GM12878 (cell line): ENCODE results near the gene FREY1. TPM values are rescaled to one million over a fixed set of nuclear protein-coding genes. Genes with fewer than 3 reads are reported as not detected.

Experiments
- BRCA1 ChIP-seq: IDR thresholded peaks from 2 replicates; pipeline ENCODE4 v1.6.1; 2011; ENCODE audit warnings: low read depth, low read length, improper control_type of control experiment
- HCFC1 ChIP-seq: fragments of 150-350 bp; IDR thresholded peaks from 2 replicates; pipeline ENCODE4 v1.6.1; 2014; ENCODE audit warnings: low read length
- LARP7 ChIP-seq: fragments of 450-650 bp; IDR thresholded peaks from 2 replicates; pipeline ENCODE4 v1.6.1; 2017; ENCODE audit warnings: mild to moderate bottlenecking
- SMAD1 ChIP-seq: fragments of 450-650 bp; IDR thresholded peaks from 2 replicates; pipeline ENCODE4 v1.6.1; 2018; ENCODE audit warnings: mild to moderate bottlenecking, low read depth; ENCODE audit not compliant: partially characterized antibody
- YBX1 ChIP-seq: fragments of 450-650 bp; IDR thresholded peaks from 2 replicates; pipeline ENCODE4 v1.6.1; 2016; ENCODE audit warnings: antibody characterized with exemption
- polyA plus RNA-seq, 11 experiments: library from polyadenylated mRNA; depleted of rRNA in 4 of 11; unstranded in 6 of 11; stranded (reverse) in 5 of 11; fragments of >200 nt; fragmentation: Nextera tagmentation in 4 of 11; fragmentation: Illumina TruSeq in 1 of 11; extraction: Ambion mirVana in 4 of 11; extraction: Trizol in 1 of 11; gene quantifications; 1 replicate in 1 of 11; 2 replicates in 10 of 11; pipeline versions ENCODE4 v1.2.1 to v1.2.3, GENCODE V29; 2011 to 2016; ENCODE audit warnings: inconsistent platforms in 2 of 11, missing spikeins in 2 of 11, low read depth in 1 of 11
- total RNA-seq, 4 experiments: library from RNA; depleted of rRNA in 3 of 4; stranded (reverse); fragments of >200 nt in 3 of 4; fragmentation: Illumina TruSeq in 1 of 4; extraction: Trizol in 1 of 4; gene quantifications; 2 replicates each; pipeline versions ENCODE4 v1.2.1 to v1.2.3, GENCODE V29; 2013 to 2021
- TF ChIP-seq, protein P1 (sequence below): fragments of 450-650 bp; formaldehyde crosslinking; IDR thresholded peaks from 2 replicates; pipeline ENCODE4 v1.5.0; 2022; ENCODE audit warnings: mild to moderate bottlenecking, missing genetic modification characterization
- TF ChIP-seq, protein P2 (sequence below): fragments of 450-650 bp; IDR thresholded peaks from 2 replicates; pipeline ENCODE4 v1.6.1; 2014; ENCODE audit warnings: mild to moderate bottlenecking
- TF ChIP-seq, protein P3 (sequence below): fragments of 450-650 bp; formaldehyde crosslinking; IDR thresholded peaks from 2 replicates; pipeline ENCODE4 v1.4.0; 2020; ENCODE audit warnings: mild to moderate bottlenecking, moderate library complexity
- TF ChIP-seq, protein P4 (sequence below): IDR thresholded peaks from 2 replicates; pipeline ENCODE4 v1.6.1; 2011; ENCODE audit warnings: low read depth, low read length, improper control_type of control experiment, borderline replicate concordance
- TF ChIP-seq, protein P5 (sequence below): fragments of 450-650 bp; IDR thresholded peaks from 2 replicates; pipeline ENCODE4 v1.6.1; 2017; ENCODE audit warnings: mild to moderate bottlenecking, moderate library complexity

Gene FREY1
- total and polyA plus RNA-seq, 10 of the 15 experiments (the other 5 are each of a cell fraction or from before 2014, with no cell fraction given), result 0.13 to 1.7 (median 0.39) TPM; not detected in 3

DNA sequence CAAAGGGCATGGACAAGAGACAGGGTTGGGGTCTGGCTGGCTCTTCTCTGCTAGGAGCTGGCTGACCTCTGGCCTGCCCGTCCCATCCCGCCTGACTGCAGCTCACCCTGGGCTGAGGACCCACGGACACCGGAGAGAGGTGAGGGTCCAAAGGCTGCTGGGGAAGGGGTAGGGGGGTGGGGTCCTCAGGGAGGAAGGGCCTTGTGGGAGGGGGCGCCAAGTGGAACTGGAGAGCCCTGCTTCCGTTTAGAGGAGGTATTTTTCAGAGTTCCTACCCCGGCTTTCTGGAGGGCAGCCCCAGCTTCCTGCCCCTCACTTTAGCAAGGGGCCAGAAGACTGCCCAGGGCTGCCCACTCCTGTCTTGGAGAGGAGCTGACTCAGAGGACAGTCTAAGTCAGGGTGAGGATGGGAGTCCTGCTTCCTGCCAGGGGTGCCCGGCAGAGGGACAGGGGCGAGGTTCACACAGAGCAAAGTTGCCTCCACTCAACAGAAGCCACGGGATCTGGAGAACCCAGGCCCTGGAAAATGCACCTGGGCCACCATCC, 22.5 kb upstream of the FREY1 start (continued):
- TF ChIP-seq, protein P1, sequence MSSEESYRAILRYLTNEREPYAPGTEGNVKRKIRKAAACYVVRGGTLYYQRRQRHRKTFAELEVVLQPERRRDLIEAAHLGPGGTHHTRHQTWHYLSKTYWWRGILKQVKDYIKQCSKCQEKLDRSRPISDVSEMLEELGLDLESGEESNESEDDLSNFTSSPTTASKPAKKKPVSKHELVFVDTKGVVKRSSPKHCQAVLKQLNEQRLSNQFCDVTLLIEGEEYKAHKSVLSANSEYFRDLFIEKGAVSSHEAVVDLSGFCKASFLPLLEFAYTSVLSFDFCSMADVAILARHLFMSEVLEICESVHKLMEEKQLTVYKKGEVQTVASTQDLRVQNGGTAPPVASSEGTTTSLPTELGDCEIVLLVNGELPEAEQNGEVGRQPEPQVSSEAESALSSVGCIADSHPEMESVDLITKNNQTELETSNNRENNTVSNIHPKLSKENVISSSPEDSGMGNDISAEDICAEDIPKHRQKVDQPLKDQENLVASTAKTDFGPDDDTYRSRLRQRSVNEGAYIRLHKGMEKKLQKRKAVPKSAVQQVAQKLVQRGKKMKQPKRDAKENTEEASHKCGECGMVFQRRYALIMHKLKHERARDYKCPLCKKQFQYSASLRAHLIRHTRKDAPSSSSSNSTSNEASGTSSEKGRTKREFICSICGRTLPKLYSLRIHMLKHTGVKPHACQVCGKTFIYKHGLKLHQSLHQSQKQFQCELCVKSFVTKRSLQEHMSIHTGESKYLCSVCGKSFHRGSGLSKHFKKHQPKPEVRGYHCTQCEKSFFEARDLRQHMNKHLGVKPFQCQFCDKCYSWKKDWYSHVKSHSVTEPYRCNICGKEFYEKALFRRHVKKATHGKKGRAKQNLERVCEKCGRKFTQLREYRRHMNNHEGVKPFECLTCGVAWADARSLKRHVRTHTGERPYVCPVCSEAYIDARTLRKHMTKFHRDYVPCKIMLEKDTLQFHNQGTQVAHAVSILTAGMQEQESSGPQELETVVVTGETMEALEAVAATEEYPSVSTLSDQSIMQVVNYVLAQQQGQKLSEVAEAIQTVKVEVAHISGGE (CRISPR knock-in tag), result no peak
- TF ChIP-seq BRCA1 (no peak), HCFC1 (no peak), SMAD1 (no peak), LARP7 (no peak), YBX1 (no peak)
- TF ChIP-seq, protein P2, sequence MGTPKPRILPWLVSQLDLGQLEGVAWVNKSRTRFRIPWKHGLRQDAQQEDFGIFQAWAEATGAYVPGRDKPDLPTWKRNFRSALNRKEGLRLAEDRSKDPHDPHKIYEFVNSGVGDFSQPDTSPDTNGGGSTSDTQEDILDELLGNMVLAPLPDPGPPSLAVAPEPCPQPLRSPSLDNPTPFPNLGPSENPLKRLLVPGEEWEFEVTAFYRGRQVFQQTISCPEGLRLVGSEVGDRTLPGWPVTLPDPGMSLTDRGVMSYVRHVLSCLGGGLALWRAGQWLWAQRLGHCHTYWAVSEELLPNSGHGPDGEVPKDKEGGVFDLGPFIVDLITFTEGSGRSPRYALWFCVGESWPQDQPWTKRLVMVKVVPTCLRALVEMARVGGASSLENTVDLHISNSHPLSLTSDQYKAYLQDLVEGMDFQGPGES, result no peak
- TF ChIP-seq, protein P3, sequence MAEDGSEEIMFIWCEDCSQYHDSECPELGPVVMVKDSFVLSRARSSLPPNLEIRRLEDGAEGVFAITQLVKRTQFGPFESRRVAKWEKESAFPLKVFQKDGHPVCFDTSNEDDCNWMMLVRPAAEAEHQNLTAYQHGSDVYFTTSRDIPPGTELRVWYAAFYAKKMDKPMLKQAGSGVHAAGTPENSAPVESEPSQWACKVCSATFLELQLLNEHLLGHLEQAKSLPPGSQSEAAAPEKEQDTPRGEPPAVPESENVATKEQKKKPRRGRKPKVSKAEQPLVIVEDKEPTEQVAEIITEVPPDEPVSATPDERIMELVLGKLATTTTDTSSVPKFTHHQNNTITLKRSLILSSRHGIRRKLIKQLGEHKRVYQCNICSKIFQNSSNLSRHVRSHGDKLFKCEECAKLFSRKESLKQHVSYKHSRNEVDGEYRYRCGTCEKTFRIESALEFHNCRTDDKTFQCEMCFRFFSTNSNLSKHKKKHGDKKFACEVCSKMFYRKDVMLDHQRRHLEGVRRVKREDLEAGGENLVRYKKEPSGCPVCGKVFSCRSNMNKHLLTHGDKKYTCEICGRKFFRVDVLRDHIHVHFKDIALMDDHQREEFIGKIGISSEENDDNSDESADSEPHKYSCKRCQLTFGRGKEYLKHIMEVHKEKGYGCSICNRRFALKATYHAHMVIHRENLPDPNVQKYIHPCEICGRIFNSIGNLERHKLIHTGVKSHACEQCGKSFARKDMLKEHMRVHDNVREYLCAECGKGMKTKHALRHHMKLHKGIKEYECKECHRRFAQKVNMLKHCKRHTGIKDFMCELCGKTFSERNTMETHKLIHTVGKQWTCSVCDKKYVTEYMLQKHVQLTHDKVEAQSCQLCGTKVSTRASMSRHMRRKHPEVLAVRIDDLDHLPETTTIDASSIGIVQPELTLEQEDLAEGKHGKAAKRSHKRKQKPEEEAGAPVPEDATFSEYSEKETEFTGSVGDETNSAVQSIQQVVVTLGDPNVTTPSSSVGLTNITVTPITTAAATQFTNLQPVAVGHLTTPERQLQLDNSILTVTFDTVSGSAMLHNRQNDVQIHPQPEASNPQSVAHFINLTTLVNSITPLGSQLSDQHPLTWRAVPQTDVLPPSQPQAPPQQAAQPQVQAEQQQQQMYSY (CRISPR knock-in tag), result no peak
- TF ChIP-seq, protein P4, sequence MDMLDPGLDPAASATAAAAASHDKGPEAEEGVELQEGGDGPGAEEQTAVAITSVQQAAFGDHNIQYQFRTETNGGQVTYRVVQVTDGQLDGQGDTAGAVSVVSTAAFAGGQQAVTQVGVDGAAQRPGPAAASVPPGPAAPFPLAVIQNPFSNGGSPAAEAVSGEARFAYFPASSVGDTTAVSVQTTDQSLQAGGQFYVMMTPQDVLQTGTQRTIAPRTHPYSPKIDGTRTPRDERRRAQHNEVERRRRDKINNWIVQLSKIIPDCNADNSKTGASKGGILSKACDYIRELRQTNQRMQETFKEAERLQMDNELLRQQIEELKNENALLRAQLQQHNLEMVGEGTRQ, result no peak
- TF ChIP-seq, protein P5, sequence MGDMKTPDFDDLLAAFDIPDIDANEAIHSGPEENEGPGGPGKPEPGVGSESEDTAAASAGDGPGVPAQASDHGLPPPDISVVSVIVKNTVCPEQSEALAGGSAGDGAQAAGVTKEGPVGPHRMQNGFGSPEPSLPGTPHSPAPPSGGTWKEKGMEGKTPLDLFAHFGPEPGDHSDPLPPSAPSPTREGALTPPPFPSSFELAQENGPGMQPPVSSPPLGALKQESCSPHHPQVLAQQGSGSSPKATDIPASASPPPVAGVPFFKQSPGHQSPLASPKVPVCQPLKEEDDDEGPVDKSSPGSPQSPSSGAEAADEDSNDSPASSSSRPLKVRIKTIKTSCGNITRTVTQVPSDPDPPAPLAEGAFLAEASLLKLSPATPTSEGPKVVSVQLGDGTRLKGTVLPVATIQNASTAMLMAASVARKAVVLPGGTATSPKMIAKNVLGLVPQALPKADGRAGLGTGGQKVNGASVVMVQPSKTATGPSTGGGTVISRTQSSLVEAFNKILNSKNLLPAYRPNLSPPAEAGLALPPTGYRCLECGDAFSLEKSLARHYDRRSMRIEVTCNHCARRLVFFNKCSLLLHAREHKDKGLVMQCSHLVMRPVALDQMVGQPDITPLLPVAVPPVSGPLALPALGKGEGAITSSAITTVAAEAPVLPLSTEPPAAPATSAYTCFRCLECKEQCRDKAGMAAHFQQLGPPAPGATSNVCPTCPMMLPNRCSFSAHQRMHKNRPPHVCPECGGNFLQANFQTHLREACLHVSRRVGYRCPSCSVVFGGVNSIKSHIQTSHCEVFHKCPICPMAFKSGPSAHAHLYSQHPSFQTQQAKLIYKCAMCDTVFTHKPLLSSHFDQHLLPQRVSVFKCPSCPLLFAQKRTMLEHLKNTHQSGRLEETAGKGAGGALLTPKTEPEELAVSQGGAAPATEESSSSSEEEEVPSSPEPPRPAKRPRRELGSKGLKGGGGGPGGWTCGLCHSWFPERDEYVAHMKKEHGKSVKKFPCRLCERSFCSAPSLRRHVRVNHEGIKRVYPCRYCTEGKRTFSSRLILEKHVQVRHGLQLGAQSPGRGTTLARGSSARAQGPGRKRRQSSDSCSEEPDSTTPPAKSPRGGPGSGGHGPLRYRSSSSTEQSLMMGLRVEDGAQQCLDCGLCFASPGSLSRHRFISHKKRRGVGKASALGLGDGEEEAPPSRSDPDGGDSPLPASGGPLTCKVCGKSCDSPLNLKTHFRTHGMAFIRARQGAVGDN, result no peak
